ENCODE data around the gene TXNRD2.
A peak's percentile ranks its signal among the peaks of the same experiment; 100 is the strongest.
"Not testable (repeated sequence)": the region's sequence is repeated elsewhere in the genome, so short reads cannot be mapped to it uniquely, and the experiment has no call there.

Gene TXNRD2

GRCh38 chr22:19923914-19924513, 17.6 kb downstream of the TXNRD2 start:
- no peak for DNase-seq (ENCODE audit: low spot score)

GRCh38 chr22:19921544-19922081, 20.0 kb downstream of the TXNRD2 start:
- DNase-seq (ENCODE audit: low spot score) = no peak

GRCh38 chr22:19919701-19920363, 21.8 kb downstream of the TXNRD2 start:
- no peak for DNase-seq (ENCODE audit: low spot score)

GRCh38 chr22:19918332-19919106, 23.1 kb downstream of the TXNRD2 start:
- DNase-seq (ENCODE audit: low spot score) = no peak

GRCh38 chr22:19917389-19918138, 24.1 kb downstream of the TXNRD2 start:
- DNase-seq (ENCODE audit: low spot score) = no peak

GRCh38 chr22:19916941-19917340, 24.7 kb downstream of the TXNRD2 start:
- DNase-seq (ENCODE audit: low spot score) = no peak

- DNase-seq (ENCODE audit: low spot score) = no peak
These were observed 25.6 kb downstream of the TXNRD2 start for GRCh38 chr22:19916006-19916405.

GRCh38 chr22:19915287-19915954, 26.2 kb downstream of the TXNRD2 start:
- no peak for DNase-seq (ENCODE audit: low spot score)

- DNase-seq (ENCODE audit: low spot score) = no peak
These were observed 27.2 kb downstream of the TXNRD2 start for GRCh38 chr22:19914201-19914943.

GRCh38 chr22:19913337-19913936, 28.2 kb downstream of the TXNRD2 start:
- DNase-seq (ENCODE audit: low spot score) = no peak

GRCh38 chr22:19912271-19912999, 29.2 kb downstream of the TXNRD2 start:
- DNase-seq (ENCODE audit: low spot score) = no peak

- DNase-seq (ENCODE audit: low spot score) = no peak
These were observed 29.9 kb downstream of the TXNRD2 start for GRCh38 chr22:19911540-19912270.

- no peak for DNase-seq (ENCODE audit: low spot score)
These were observed 31.4 kb downstream of the TXNRD2 start for GRCh38 chr22:19910180-19910744.

GRCh38 chr22:19909350-19910179, 32.1 kb downstream of the TXNRD2 start:
- peak; percentile 53 for DNase-seq (ENCODE audit: low spot score)

- not testable (repeated sequence) for DNase-seq (ENCODE audit: low spot score)
These were observed 33.7 kb downstream of the TXNRD2 start for GRCh38 chr22:19907902-19908301.

GRCh38 chr22:19906864-19907263, 34.8 kb downstream of the TXNRD2 start:
- DNase-seq (ENCODE audit: low spot score) = not testable (repeated sequence)

GRCh38 chr22:19905347-19906276, 36.0 kb downstream of the TXNRD2 start:
- no peak for DNase-seq (ENCODE audit: low spot score)

All from putamen (tissue), 1 donor.